Measurements from ENCODE around the gene CCL4.

Gene CCL4

GRCh38 chr17:36147601-36148000, 44.0 kb downstream of the CCL4 start:
- no CpG with 5 or more reads among the region's 3 CpGs for WGBS, 2 donors (ENCODE audit: extremely low coverage in 2 of 2, insufficient read length in 2 of 2, insufficient replicate concordance in 1 of 2)
- Histone ChIP-seq H3K23ac (ENCODE audit: low read depth, low read length, poor library complexity) (no peak overlapping the region), H3K4me3 (ENCODE audit: low read length in 2 of 2) (no peak overlapping the region)

DNA sequence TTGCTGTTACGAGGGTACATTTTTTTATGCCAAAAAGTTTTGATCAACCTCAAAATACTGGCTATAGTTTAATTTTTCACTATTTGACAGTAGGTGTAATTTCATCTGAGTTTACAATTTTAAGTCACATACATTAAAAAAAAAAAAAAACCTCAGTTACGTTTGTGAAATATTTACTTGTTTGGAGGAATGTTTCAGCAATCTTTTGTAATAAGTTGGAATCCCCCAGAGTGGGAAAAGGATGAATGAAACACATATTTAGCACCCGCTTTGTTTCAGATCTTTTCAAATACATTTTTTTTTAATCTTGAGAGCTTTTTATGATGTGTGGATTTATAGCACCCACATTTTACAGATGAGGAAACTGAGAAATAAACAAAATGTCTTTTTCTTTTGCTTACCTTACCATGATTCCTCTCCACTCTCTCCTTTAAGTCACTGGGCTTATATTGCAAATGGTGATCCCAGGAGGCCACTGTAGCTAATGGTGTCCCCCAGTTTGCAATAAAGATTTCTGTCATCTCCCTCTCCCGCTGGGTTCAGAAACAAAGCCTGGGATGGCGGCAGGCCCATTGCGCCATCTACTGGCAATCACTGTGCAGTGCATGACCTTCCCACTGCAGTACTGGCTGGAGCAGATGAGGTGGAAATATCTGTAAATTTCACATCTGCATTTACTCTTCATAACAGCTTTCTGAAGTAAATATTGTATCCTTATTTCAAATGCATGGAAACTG, 45.1 kb downstream of the CCL4 start:
- Histone ChIP-seq H3K79me1 (ENCODE audit: low read depth, low read length) (no peaks in the 10 kb centered on the region), H3K36me3 (replicated peaks in 1 of 2; ENCODE audit: control insufficient read depth in 2 of 2, insufficient read depth in 2 of 2, low read length in 2 of 2) (no peaks in the 10 kb centered on the region), H2BK12ac (ENCODE audit: low read length) (no peak overlapping the region), H2AK5ac (ENCODE audit: low read depth, low read length) (no peak overlapping the region), H3K23ac (ENCODE audit: low read depth, low read length, poor library complexity) (no peak overlapping the region), H3K27me3 (ENCODE audit: control insufficient read depth in 3 of 3, insufficient read depth in 3 of 3, low read depth in 1 of 3, low read length in 3 of 3) (peaks cover 0 to 9% (median 0%) of the 10 kb centered on the region in 3 experiments), H3K9me3 (replicated peaks in 1 of 2; ENCODE audit: control insufficient read depth in 2 of 2, insufficient read depth in 1 of 2, low read depth in 1 of 2, low read length in 2 of 2) (no peaks in the 10 kb centered on the region), H2BK15ac (ENCODE audit: low read length) (no peak overlapping the region), H3K4me3 (ENCODE audit: low read length in 2 of 2) (no peak overlapping the region), H3K4ac (ENCODE audit: low read length) (no peak overlapping the region), H3K9ac (ENCODE audit: low read depth, low read length, poor library complexity) (no peak overlapping the region), H2AFZ (ENCODE audit: low read length) (no peak overlapping the region), H4K91ac (ENCODE audit: low read depth, low read length, poor library complexity) (no peak overlapping the region), H2BK120ac (ENCODE audit: low read depth, low read length) (no peak overlapping the region), H4K8ac (ENCODE audit: low read depth, low read length) (no peak overlapping the region), H3K18ac (ENCODE audit: low read length) (no peak overlapping the region), H3K27ac (replicated peaks; ENCODE audit: low read length) (no peak overlapping the region), H3K14ac (ENCODE audit: low read length) (no peak overlapping the region), H3K4me2 (ENCODE audit: insufficient read depth, low read length, poor library complexity, severe bottlenecking) (no peak overlapping the region), H3K4me1 (ENCODE audit: control insufficient read depth in 2 of 2, insufficient read depth in 1 of 2, low read depth in 1 of 2, low read length in 2 of 2) (no peaks in the 10 kb centered on the region), H2BK5ac (ENCODE audit: low read length) (no peak overlapping the region)
- no CpG with 5 or more reads among the region's 6 CpGs for WGBS, 2 donors (ENCODE audit: extremely low coverage in 2 of 2, insufficient read length in 2 of 2, insufficient replicate concordance in 1 of 2)
- DNase-seq (ENCODE audit: low spot score): peak; percentile 65

More at GRCh38 chr17:36147601-36148000, 44.0 kb downstream of the CCL4 start:
- no peak for DNase-seq (ENCODE audit: low spot score)
- H3K9me3 ChIP-seq (replicated peaks in 1 of 2; ENCODE audit: control insufficient read depth in 2 of 2, insufficient read depth in 1 of 2, low read depth in 1 of 2, low read length in 2 of 2): no peaks in the 10 kb centered on the region
- no peak overlapping the region for H3K18ac ChIP-seq (ENCODE audit: low read length)
- H2BK12ac ChIP-seq (ENCODE audit: low read length): no peak overlapping the region
- H3K14ac ChIP-seq (ENCODE audit: low read length): no peak overlapping the region
- no peak overlapping the region for H3K4ac ChIP-seq (ENCODE audit: low read length)
- no peaks in the 10 kb centered on the region for H3K4me1 ChIP-seq (ENCODE audit: control insufficient read depth in 2 of 2, insufficient read depth in 1 of 2, low read depth in 1 of 2, low read length in 2 of 2)
- H3K36me3 ChIP-seq (replicated peaks in 1 of 2; ENCODE audit: control insufficient read depth in 2 of 2, insufficient read depth in 2 of 2, low read length in 2 of 2): no peaks in the 10 kb centered on the region
- no peak overlapping the region for H2AK5ac ChIP-seq (ENCODE audit: low read depth, low read length)
- H2BK15ac ChIP-seq (ENCODE audit: low read length): no peak overlapping the region
- no peak overlapping the region for H2BK120ac ChIP-seq (ENCODE audit: low read depth, low read length)
- no peak overlapping the region for H2BK5ac ChIP-seq (ENCODE audit: low read length)
- no peak overlapping the region for H4K91ac ChIP-seq (ENCODE audit: low read depth, low read length, poor library complexity)
- H2AFZ ChIP-seq (ENCODE audit: low read length): no peak overlapping the region
- no peak overlapping the region for H3K9ac ChIP-seq (ENCODE audit: low read depth, low read length, poor library complexity)
- no peaks in the 10 kb centered on the region for H3K79me1 ChIP-seq (ENCODE audit: low read depth, low read length)
- no peak overlapping the region for H3K27ac ChIP-seq (replicated peaks; ENCODE audit: low read length)
- H3K27me3 ChIP-seq (ENCODE audit: control insufficient read depth in 3 of 3, insufficient read depth in 3 of 3, low read depth in 1 of 3, low read length in 3 of 3): peaks cover 0 to 9% (median 0%) of the 10 kb centered on the region in 3 experiments
- H3K4me2 ChIP-seq (ENCODE audit: insufficient read depth, low read length, poor library complexity, severe bottlenecking): no peak overlapping the region
- H4K8ac ChIP-seq (ENCODE audit: low read depth, low read length): no peak overlapping the region

- WGBS, 2 donors (ENCODE audit: extremely low coverage in 2 of 2, insufficient read length in 2 of 2, insufficient replicate concordance in 1 of 2): no CpG with 5 or more reads among the region's 11 CpGs
- Histone ChIP-seq H3K4me2 (ENCODE audit: insufficient read depth, low read length, poor library complexity, severe bottlenecking) (no peak overlapping the region), H3K4me3 (ENCODE audit: low read length in 2 of 2) (no peak overlapping the region), H3K79me1 (ENCODE audit: low read depth, low read length) (no peaks in the 10 kb centered on the region), H4K91ac (ENCODE audit: low read depth, low read length, poor library complexity) (no peak overlapping the region), H3K27ac (replicated peaks; ENCODE audit: low read length) (no peak overlapping the region), H3K36me3 (replicated peaks in 1 of 2; ENCODE audit: control insufficient read depth in 2 of 2, insufficient read depth in 2 of 2, low read length in 2 of 2) (no peaks in the 10 kb centered on the region), H2BK12ac (ENCODE audit: low read length) (no peak overlapping the region), H3K18ac (ENCODE audit: low read length) (no peak overlapping the region), H3K4me1 (ENCODE audit: control insufficient read depth in 2 of 2, insufficient read depth in 1 of 2, low read depth in 1 of 2, low read length in 2 of 2) (no peaks in the 10 kb centered on the region), H2BK5ac (ENCODE audit: low read length) (no peak overlapping the region), H2BK15ac (ENCODE audit: low read length) (no peak overlapping the region), H3K14ac (ENCODE audit: low read length) (peak overlapping the region; percentile 15), H3K4ac (ENCODE audit: low read length) (no peak overlapping the region), H2BK120ac (ENCODE audit: low read depth, low read length) (no peak overlapping the region), H4K8ac (ENCODE audit: low read depth, low read length) (no peak overlapping the region), H3K9me3 (replicated peaks in 1 of 2; ENCODE audit: control insufficient read depth in 2 of 2, insufficient read depth in 1 of 2, low read depth in 1 of 2, low read length in 2 of 2) (no peaks in the 10 kb centered on the region), H2AK5ac (ENCODE audit: low read depth, low read length) (no peak overlapping the region), H3K9ac (ENCODE audit: low read depth, low read length, poor library complexity) (no peak overlapping the region), H3K23ac (ENCODE audit: low read depth, low read length, poor library complexity) (no peak overlapping the region), H2AFZ (ENCODE audit: low read length) (no peak overlapping the region), H3K27me3 (ENCODE audit: control insufficient read depth in 3 of 3, insufficient read depth in 3 of 3, low read depth in 1 of 3, low read length in 3 of 3) (peaks cover 0 to 9% (median 0%) of the 10 kb centered on the region in 3 experiments)
- no peak for DNase-seq (ENCODE audit: low spot score)
These were observed 45.7 kb downstream of the CCL4 start for GRCh38 chr17:36149296-36149820.

GRCh38 chr17:36151891-36152638, 48.4 kb downstream of the CCL4 start:
- no CpG with 5 or more reads among the region's 4 CpGs for WGBS, 2 donors (ENCODE audit: extremely low coverage in 2 of 2, insufficient read length in 2 of 2, insufficient replicate concordance in 1 of 2)
- no peak for DNase-seq (ENCODE audit: low spot score)
- H3K4me3 ChIP-seq (ENCODE audit: low read length in 2 of 2): no peak overlapping the region

More at GRCh38 chr17:36151891-36152638, 48.4 kb downstream of the CCL4 start:
- no peak overlapping the region for H3K4me2 ChIP-seq (ENCODE audit: insufficient read depth, low read length, poor library complexity, severe bottlenecking)
- H2BK5ac ChIP-seq (ENCODE audit: low read length): no peak overlapping the region
- H3K9me3 ChIP-seq (replicated peaks in 1 of 2; ENCODE audit: control insufficient read depth in 2 of 2, insufficient read depth in 1 of 2, low read depth in 1 of 2, low read length in 2 of 2): no peaks in the 10 kb centered on the region
- H3K9ac ChIP-seq (ENCODE audit: low read depth, low read length, poor library complexity): no peak overlapping the region
- H2BK12ac ChIP-seq (ENCODE audit: low read length): no peak overlapping the region
- H3K14ac ChIP-seq (ENCODE audit: low read length): no peak overlapping the region
- no peak overlapping the region for H4K91ac ChIP-seq (ENCODE audit: low read depth, low read length, poor library complexity)
- no peak overlapping the region for H2AFZ ChIP-seq (ENCODE audit: low read length)
- H3K18ac ChIP-seq (ENCODE audit: low read length): no peak overlapping the region
- peaks cover 0 to 9% (median 0%) of the 10 kb centered on the region in 3 experiments for H3K27me3 ChIP-seq (ENCODE audit: control insufficient read depth in 3 of 3, insufficient read depth in 3 of 3, low read depth in 1 of 3, low read length in 3 of 3)
- H2BK15ac ChIP-seq (ENCODE audit: low read length): no peak overlapping the region
- no peak overlapping the region for H3K23ac ChIP-seq (ENCODE audit: low read depth, low read length, poor library complexity)
- no peaks in the 10 kb centered on the region for H3K4me1 ChIP-seq (ENCODE audit: control insufficient read depth in 2 of 2, insufficient read depth in 1 of 2, low read depth in 1 of 2, low read length in 2 of 2)
- H3K4ac ChIP-seq (ENCODE audit: low read length): no peak overlapping the region
- H3K79me1 ChIP-seq (ENCODE audit: low read depth, low read length): no peaks in the 10 kb centered on the region
- no peak overlapping the region for H2AK5ac ChIP-seq (ENCODE audit: low read depth, low read length)
- H4K8ac ChIP-seq (ENCODE audit: low read depth, low read length): no peak overlapping the region
- H3K36me3 ChIP-seq (replicated peaks in 1 of 2; ENCODE audit: control insufficient read depth in 2 of 2, insufficient read depth in 2 of 2, low read length in 2 of 2): no peaks in the 10 kb centered on the region
- H2BK120ac ChIP-seq (ENCODE audit: low read depth, low read length): no peak overlapping the region
- H3K27ac ChIP-seq (replicated peaks; ENCODE audit: low read length): no peak overlapping the region

All from neuronal stem cell (in vitro differentiated cells).